Psoas muscle (tissue), 8 donors: Measurements from ENCODE around the gene PIAS4. TPM values are rescaled to one million over a fixed set of nuclear protein-coding genes. Genes with fewer than 3 reads are reported as not detected.

Experiments used
- ATAC-seq, 4 donors: fragments of 200-7000 bp; cut with Tn5 transposase; one replicate each; pipeline ENCODE4 v1.9.1; 2020; ENCODE audit warnings: moderate library complexity in 3 of 4, mild to moderate bottlenecking in 2 of 4
- DNase-seq, 2 donors: peaks; one replicate each; pipeline ENCODE4 v3.0.0-alpha.2; 2020
- H3K27ac ChIP-seq: fragments of 200-600 bp; one replicate; pipeline ENCODE4 v1.8.0; 2022
- H3K27me3 ChIP-seq, 3 donors: fragments of 200-600 bp in 1 of 3; one replicate each; pipeline versions ENCODE4 v1.6.1 to v1.8.0; 2013 to 2022; ENCODE audit warnings: low read length in 2 of 3, mild to moderate bottlenecking in 2 of 3, moderate library complexity in 1 of 3; ENCODE audit not compliant: insufficient read depth in 3 of 3
- H3K36me3 ChIP-seq, 2 donors: fragments of 200-600 bp in 1 of 2; one replicate each; pipeline versions ENCODE4 v1.6.1 to v1.8.0; 2013 to 2022; ENCODE audit warnings: low read depth in 1 of 2, mild to moderate bottlenecking in 1 of 2, moderate library complexity in 1 of 2; ENCODE audit not compliant: insufficient read depth in 1 of 2
- H3K4me1 ChIP-seq: fragments of 200-600 bp; one replicate; pipeline ENCODE4 v1.8.0; 2022
- H3K4me3 ChIP-seq: fragments of 200-600 bp; one replicate; pipeline ENCODE4 v1.8.0; 2022; ENCODE audit warnings: mild to moderate bottlenecking
- H3K9me3 ChIP-seq: fragments of 200-600 bp; one replicate; pipeline ENCODE4 v1.8.0; 2022
- WGBS, 3 donors: extraction: QIAGEN DNeasy Blood & Tissue Kit; methylation state at CpG; one replicate each; pipeline versions ENCODE4 v1.1.6 to v1.1.7; 2013; 5-methylcytosine and 5-hydroxymethylcytosine counted together
- intact Hi-C, 2 donors: fragments of 100-400 bp; cut with DNase I; formaldehyde crosslinking; loops; one replicate each; pipeline versions ENCODE4 v1.11.0 to v1.14.2; 2022
- polyA plus RNA-seq, 3 donors: library from polyadenylated mRNA; stranded (reverse); fragments of 200-250 nt; gene quantifications; one replicate each; pipeline ENCODE4 v1.2.3, GENCODE V29; 2013
- total RNA-seq, 4 donors: library from RNA; stranded (reverse); fragmentation: NEBNext Ultra II Directional in 2 of 4; extraction: Animal tissue kit (Norgen Biotek cat#: 25700) in 2 of 4; gene quantifications; one replicate each; pipeline versions ENCODE4 v1.2.1 to v1.2.4, GENCODE V29; 2021 to 2023
- TF ChIP-seq, protein P1 (sequence below): fragments of 200-600 bp; IDR thresholded peaks from one replicate; pipeline ENCODE4 v1.8.0; 2022; ENCODE audit warnings: antibody characterized with exemption
- donor health status: healthy with polysubstance abuse.
- donor health status: DM: no; HTN: no; CAD: no; lungs with moderate emphysema.
- donor health status: Bipolar disorder and iron deficiency.
- donor health status: healthy.
- donor health status: DM: yes; HTN: yes; CAD: no.
- donor health status: DM: no; HTN: no; CAD: no.
- donor health status: DM: no; HTN: no; CAD: no.
- donor health status: DM: yes; HTN: yes; CAD: no.

Gene PIAS4
- total and polyA plus RNA-seq, 7 donors, result 12.7 to 27.2 (median 15.1) TPM

DNA sequence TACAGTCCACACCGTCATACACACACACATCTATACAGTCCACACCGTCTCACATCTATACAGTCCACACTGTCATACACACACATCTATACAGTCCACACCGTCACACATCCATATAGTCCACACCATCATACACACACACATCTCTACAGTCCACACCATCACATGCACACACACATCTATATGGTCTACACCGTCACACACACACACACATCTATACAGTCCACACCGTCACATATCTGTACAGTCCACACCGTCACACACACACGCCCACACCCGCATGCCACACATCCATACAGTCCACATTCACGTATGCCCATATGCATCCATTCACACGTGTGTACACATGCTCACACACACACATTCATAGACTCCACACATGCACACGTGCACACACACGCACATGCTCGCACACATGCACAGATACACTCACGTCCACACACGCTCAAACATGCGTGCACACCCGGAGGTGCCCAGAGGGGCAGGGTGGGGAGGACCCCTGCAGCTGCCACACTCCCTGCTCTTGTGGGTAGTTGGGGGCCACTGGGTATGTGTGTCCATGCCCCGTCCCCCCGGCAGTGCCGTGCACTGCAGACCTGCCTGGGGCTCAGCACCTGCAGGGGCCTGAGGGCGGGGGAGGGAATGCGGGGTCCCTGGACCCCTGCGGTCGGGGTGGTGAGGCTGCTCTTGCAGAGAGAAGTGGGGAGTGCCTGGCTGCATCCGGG lies 29.2 kb downstream of the PIAS4 start:
- H3K4me1 ChIP-seq, result no peaks in the 10 kb centered on the region
- peaks cover 0 to 62% of the 10 kb centered on the region in 2 donors for H3K36me3 ChIP-seq
- H3K9me3 ChIP-seq, result no peaks in the 10 kb centered on the region
- DNase-seq, result no peak
- 89 to 92% (median 91%) methylated on average over 25 of the region's 25 CpGs for WGBS, 3 donors
- no peak for ATAC-seq
- H3K27me3 ChIP-seq, result no peaks in the 10 kb centered on the region
- no peak overlapping the region for H3K27ac ChIP-seq
- intact Hi-C loops, result no loop called here
- TF ChIP-seq, protein P1, sequence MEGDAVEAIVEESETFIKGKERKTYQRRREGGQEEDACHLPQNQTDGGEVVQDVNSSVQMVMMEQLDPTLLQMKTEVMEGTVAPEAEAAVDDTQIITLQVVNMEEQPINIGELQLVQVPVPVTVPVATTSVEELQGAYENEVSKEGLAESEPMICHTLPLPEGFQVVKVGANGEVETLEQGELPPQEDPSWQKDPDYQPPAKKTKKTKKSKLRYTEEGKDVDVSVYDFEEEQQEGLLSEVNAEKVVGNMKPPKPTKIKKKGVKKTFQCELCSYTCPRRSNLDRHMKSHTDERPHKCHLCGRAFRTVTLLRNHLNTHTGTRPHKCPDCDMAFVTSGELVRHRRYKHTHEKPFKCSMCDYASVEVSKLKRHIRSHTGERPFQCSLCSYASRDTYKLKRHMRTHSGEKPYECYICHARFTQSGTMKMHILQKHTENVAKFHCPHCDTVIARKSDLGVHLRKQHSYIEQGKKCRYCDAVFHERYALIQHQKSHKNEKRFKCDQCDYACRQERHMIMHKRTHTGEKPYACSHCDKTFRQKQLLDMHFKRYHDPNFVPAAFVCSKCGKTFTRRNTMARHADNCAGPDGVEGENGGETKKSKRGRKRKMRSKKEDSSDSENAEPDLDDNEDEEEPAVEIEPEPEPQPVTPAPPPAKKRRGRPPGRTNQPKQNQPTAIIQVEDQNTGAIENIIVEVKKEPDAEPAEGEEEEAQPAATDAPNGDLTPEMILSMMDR, result no peak
- no peak overlapping the region for H3K4me3 ChIP-seq

DNA sequence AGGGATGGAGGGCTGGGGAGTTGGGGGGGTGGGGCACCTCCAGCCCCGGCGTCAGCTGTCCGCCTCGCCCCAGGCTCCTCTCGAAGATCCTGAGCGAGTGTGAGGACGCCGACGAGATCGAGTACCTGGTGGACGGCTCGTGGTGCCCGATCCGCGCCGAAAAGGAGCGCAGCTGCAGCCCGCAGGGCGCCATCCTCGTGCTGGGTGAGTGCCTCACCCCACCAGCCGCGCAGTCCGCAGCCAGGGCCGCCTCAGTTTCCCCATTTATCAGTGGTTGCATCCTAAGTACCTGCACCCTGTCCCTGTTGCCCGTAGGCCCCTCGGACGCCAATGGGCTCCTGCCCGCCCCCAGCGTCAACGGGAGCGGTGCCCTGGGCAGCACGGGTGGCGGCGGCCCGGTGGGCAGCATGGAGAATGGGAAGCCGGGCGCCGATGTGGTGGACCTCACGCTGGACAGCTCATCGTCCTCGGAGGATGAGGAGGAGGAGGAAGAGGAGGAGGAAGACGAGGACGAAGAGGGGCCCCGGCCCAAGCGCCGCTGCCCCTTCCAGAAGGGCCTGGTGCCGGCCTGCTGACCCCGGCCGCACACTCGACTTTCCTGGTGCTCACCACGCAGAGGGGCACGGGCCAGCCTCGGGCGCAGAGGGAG lies 29.9 kb downstream of the PIAS4 start:
- H3K27ac ChIP-seq, result no peak overlapping the region
- H3K4me1 ChIP-seq, result no peaks in the 10 kb centered on the region
- WGBS, 3 donors, result 89 to 94% (median 92%) methylated on average over 41 to 54 of the region's 54 CpGs
- TF ChIP-seq, protein P1, result no peak
- no peaks in the 10 kb centered on the region for H3K27me3 ChIP-seq
- DNase-seq (no peak), ATAC-seq (no peak)
- no peak overlapping the region for H3K4me3 ChIP-seq
- H3K9me3 ChIP-seq, result no peaks in the 10 kb centered on the region
- intact Hi-C loops, result no loop called here
- peaks cover 0 to 57% of the 10 kb centered on the region in 2 donors for H3K36me3 ChIP-seq

DNA sequence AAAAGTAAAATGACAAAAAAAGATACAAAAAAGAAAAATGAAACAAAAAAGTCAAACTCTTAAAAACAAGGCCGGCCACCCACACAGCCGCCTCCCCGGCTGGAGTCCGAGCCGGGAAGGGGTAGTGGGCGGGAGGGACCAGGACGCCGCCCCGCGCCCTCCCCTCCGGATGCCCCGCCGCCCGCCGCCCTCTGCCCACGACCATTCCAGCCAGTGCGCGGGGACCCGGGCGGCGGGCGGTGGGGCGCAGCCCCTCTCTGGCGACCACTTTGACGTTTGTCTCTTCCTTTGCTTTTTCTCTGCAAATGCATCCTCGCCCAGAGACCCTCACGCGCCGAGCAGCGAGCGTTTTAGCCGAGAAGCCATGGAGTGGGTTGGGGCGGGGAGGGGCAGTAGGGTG lies 30.5 kb downstream of the PIAS4 start:
- intact Hi-C loops, result no loop called here
- WGBS, 3 donors, result 89 to 94% (median 89%) methylated on average over 21 to 33 of the region's 33 CpGs
- TF ChIP-seq, protein P1, result no peak

DNA sequence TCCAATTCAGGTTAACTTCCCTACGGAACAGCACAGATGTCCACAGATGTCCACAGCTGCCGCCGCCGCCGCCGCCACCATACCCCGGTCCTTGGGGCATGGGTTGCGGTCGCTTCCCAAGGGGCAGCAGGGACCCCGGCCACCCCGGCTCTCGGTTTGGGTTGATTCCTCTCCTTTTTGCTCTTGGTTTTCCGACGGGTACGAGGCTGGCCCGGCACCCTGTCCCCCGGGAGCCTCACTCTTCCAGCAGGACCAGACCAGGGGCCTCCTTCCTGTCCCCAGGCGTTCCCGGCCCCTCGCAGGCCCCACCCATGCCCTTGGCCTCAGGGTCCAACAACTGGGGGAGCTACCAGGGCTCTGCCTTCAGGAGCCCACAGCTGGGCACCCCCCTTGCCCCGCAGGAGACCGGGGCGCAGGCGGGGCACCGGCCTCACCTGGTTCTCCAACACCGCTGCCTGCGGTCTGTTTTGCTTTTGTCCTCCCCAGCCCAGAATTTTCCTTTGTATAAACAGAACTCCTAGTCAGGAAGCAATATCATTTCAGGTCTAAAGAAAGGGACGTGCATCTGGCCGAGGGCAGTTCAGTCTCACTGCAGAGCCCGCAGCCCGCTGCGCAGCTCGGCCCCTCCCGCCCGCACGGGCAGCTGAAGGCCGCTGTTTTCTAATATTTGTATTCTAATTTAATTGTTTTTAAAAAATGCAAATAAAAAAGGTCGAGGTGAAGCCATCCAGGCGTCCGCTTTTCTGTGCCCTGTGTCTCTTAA lies 31.3 kb downstream of the PIAS4 start:
- Histone ChIP-seq H3K27me3 (no peaks in the 10 kb centered on the region), H3K36me3 (peaks cover 0 to 43% of the 10 kb centered on the region in 2 donors), H3K27ac (no peak overlapping the region), H3K4me1 (no peaks in the 10 kb centered on the region), H3K9me3 (no peaks in the 10 kb centered on the region), H3K4me3 (no peak overlapping the region)
- WGBS, 3 donors, result 79 to 83% (median 82%) methylated on average over 38 to 40 of the region's 40 CpGs
- TF ChIP-seq, protein P1, result no peak
- DNase-seq, result no peak
- intact Hi-C loops, result no loop called here
- ATAC-seq, result no peak

More for the DNA sequence above, 30.5 kb downstream of the PIAS4 start:
- Histone ChIP-seq H3K36me3 (peaks cover 0 to 50% of the 10 kb centered on the region in 2 donors), H3K4me3 (no peak overlapping the region), H3K4me1 (no peaks in the 10 kb centered on the region), H3K27me3 (no peaks in the 10 kb centered on the region), H3K9me3 (no peaks in the 10 kb centered on the region), H3K27ac (no peak overlapping the region)
- DNase-seq (no peak), ATAC-seq (no peak)
